Measurements from ENCODE around the gene WDR5. TPM values are rescaled to one million over a fixed set of nuclear protein-coding genes. Genes with fewer than 3 reads are reported as not detected.

WDR5 gene
- total and polyA plus RNA-seq, 4 donors: 15.7 to 27.3 (median 21.6) TPM

- 16 to 21% methylated on average over 7 of the region's 7 CpGs for WGBS, 2 donors
- Histone ChIP-seq H3K4me3 (peak overlapping the region; percentile 86), H3K36me3 (ENCODE audit: control insufficient read depth in 4 of 4, insufficient read depth in 4 of 4, low read length in 4 of 4) (peaks cover 0 to 4% (median under 1%) of the 10 kb centered on the region in 4 donors), H3K4me1 (ENCODE audit: control insufficient read depth in 5 of 5, insufficient read depth in 5 of 5, low read length in 5 of 5) (peaks cover 0 to 41% (median 26%) of the 10 kb centered on the region in 5 donors), H3K27me3 (ENCODE audit: control insufficient read depth in 3 of 3, insufficient read depth in 3 of 3, low read length in 2 of 3) (no peaks in the 10 kb centered on the region), H3K9ac (ENCODE audit: insufficient read depth in 1 of 2, low read length in 2 of 2) (peak overlapping the region; percentile 38 to 55), H3K27ac (ENCODE audit: low read depth in 1 of 2, low read length in 1 of 2) (peak overlapping the region; percentile 87 to 94), H3K9me3 (ENCODE audit: control insufficient read depth in 4 of 4, insufficient read depth in 3 of 4, low read length in 3 of 4) (no peaks in the 10 kb centered on the region)
- no peak for ATAC-seq (ENCODE audit: insufficient read depth, low FRiP score)
- TF ChIP-seq CTCF (IDR thresholded peaks at IDR 0.05; ENCODE audit: control extremely low read depth, extremely low read depth): no peak
- no peak for DNase-seq
These were observed 936 bp upstream of the WDR5 start for GRCh38 chr9:134134949-134135342.

GRCh38 chr9:134136118-134136995 lies 475 bp downstream of the WDR5 start:
- no peak for TF ChIP-seq CTCF (IDR thresholded peaks at IDR 0.05; ENCODE audit: control extremely low read depth, extremely low read depth)
- Histone ChIP-seq H3K4me1 (ENCODE audit: control insufficient read depth in 5 of 5, insufficient read depth in 5 of 5, low read length in 5 of 5) (peaks cover 0 to 37% (median 19%) of the 10 kb centered on the region in 5 donors), H3K9ac (ENCODE audit: insufficient read depth in 1 of 2, low read length in 2 of 2) (peak overlapping the region; percentile 37 to 65), H3K27ac (ENCODE audit: low read depth in 1 of 2, low read length in 1 of 2) (peak overlapping the region; percentile 54 to 66), H3K4me3 (peak overlapping the region; percentile 99), H3K36me3 (ENCODE audit: control insufficient read depth in 4 of 4, insufficient read depth in 4 of 4, low read length in 4 of 4) (peaks cover 0 to 10% (median 8%) of the 10 kb centered on the region in 4 donors), H3K27me3 (ENCODE audit: control insufficient read depth in 3 of 3, insufficient read depth in 3 of 3, low read length in 2 of 3) (no peaks in the 10 kb centered on the region), H3K9me3 (ENCODE audit: control insufficient read depth in 4 of 4, insufficient read depth in 3 of 4, low read length in 3 of 4) (no peaks in the 10 kb centered on the region)
- WGBS, 2 donors: 1% methylated on average over 75 to 93 of the region's 93 CpGs
- DNase-seq (peak in 2 of 3 donors; percentile 11 to 23), ATAC-seq (ENCODE audit: insufficient read depth, low FRiP score) (no peak)

GRCh38 chr9:134136996-134137299 lies 1.1 kb downstream of the WDR5 start:
- H3K27me3 ChIP-seq (ENCODE audit: control insufficient read depth in 3 of 3, insufficient read depth in 3 of 3, low read length in 2 of 3): no peaks in the 10 kb centered on the region
- peaks cover 0 to 37% (median 14%) of the 10 kb centered on the region in 5 donors for H3K4me1 ChIP-seq (ENCODE audit: control insufficient read depth in 5 of 5, insufficient read depth in 5 of 5, low read length in 5 of 5)
- no peak for DNase-seq
- peaks cover 4 to 16% (median 10%) of the 10 kb centered on the region in 4 donors for H3K36me3 ChIP-seq (ENCODE audit: control insufficient read depth in 4 of 4, insufficient read depth in 4 of 4, low read length in 4 of 4)
- H3K9ac ChIP-seq (ENCODE audit: insufficient read depth in 1 of 2, low read length in 2 of 2): peak overlapping the region in 1 of 2 donors; percentile 65
- H3K4me3 ChIP-seq: peak overlapping the region; percentile 99
- 47 to 57% methylated on average over 7 of the region's 7 CpGs for WGBS, 2 donors
- H3K9me3 ChIP-seq (ENCODE audit: control insufficient read depth in 4 of 4, insufficient read depth in 3 of 4, low read length in 3 of 4): no peaks in the 10 kb centered on the region
- no peak for ATAC-seq (ENCODE audit: insufficient read depth, low FRiP score)
- no peak for TF ChIP-seq CTCF (IDR thresholded peaks at IDR 0.05; ENCODE audit: control extremely low read depth, extremely low read depth)
- no peak overlapping the region for H3K27ac ChIP-seq (ENCODE audit: low read depth in 1 of 2, low read length in 1 of 2)
